ENCODE data around the gene KCNIP4. TPM values are rescaled to one million over a fixed set of nuclear protein-coding genes. Genes with fewer than 3 reads are reported as not detected.

KCNIP4 gene
- total and polyA plus RNA-seq, 10 of the 15 experiments (the other 5 are each of a cell fraction or from before 2014, with no cell fraction given): 0.03 to 0.23 (median 0.13) TPM; not detected in 7

DNA sequence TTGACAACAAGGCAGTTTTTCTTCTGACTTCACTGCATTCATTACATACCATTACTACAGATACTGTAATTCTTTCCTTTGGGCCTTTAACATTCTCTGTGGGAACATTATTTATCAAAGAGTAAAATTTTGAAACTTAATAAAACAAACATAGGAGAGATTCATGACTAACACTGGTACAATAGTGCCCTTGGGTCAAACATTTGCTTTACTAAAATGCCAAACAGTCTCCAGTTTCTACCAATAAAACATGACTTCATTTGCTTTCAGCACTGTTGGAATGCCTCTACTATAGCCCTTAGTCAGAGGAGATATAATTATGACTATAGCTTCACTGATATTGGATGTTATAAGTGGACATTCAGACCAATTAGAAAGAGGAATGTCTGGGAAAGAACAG, 766.9 kb downstream of the KCNIP4 start:
- intact Hi-C loops (cut with micrococcal nuclease; ENCODE audit: unreplicated experiment): no loop called here
- Histone ChIP-seq H3K4me1 (ENCODE audit: control insufficient read depth, insufficient read depth, low read length) (no peaks in the 10 kb centered on the region), H3K4me3 (no peak overlapping the region), H3K36me3 (ENCODE audit: control insufficient read depth in 2 of 2, insufficient read depth in 2 of 2, low read length in 1 of 2) (no peaks in the 10 kb centered on the region), H3K9ac (ENCODE audit: control insufficient read depth, insufficient read depth, low read length) (no peak overlapping the region), H3K79me2 (ENCODE audit: control insufficient read depth, insufficient read depth, low read length) (no peaks in the 10 kb centered on the region), H4K20me1 (ENCODE audit: control insufficient read depth, insufficient read depth) (no peaks in the 10 kb centered on the region), H3K27ac (ENCODE audit: control insufficient read depth, insufficient read depth) (no peak overlapping the region), H2AFZ (ENCODE audit: control insufficient read depth, low read depth, low read length) (no peak overlapping the region), H3K27me3 (replicated peaks in 1 of 2; ENCODE audit: control insufficient read depth in 2 of 2, insufficient read depth in 2 of 2, low read length in 1 of 2) (no peaks in the 10 kb centered on the region), H3K4me2 (ENCODE audit: control insufficient read depth, insufficient read depth) (no peak overlapping the region), H3K9me3 (replicated peaks; ENCODE audit: control insufficient read depth, insufficient read depth, low read length) (no peaks in the 10 kb centered on the region)
- BruUV-seq (replicated peaks): no TSS peak
- POLR2A ChIA-PET: no interaction called here
- FAIRE-seq (no peak), DNase-seq (ENCODE audit: low read depth, low spot score) (no peak), ATAC-seq (no peak)
- CTCF ChIA-PET: no interaction called here
- SMC1A ChIA-PET (ENCODE audit: uncharacterized antibody, unreplicated experiment): no interaction called here
- no peak for TF ChIP-seq NR2C1 (IDR thresholded peaks at IDR 0.05)
- in situ Hi-C loops (cut with MboI): no loop called here
- RAD21 ChIA-PET (ENCODE audit: unreplicated experiment): no interaction called here

DNA sequence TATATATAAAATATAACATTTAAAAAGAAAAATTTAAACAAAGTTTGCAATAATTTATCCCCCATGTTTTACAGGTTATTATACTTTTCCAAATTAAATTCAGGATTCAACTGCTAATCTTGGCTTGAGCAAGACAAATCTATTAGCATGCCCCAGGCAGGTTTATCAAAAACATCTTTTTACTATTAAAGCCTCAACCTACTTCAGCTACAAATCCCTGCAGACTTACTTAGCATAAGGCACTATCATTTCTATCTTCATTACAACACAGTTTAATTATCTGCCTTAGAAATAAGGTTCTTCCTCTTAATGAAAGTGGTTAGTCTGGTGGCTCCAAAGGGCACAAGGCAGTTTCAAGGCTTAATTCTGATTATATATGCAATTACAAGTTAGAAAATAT, 770.7 kb downstream of the KCNIP4 start:
- H3K36me3 ChIP-seq (ENCODE audit: control insufficient read depth in 2 of 2, insufficient read depth in 2 of 2, low read length in 1 of 2): no peaks in the 10 kb centered on the region
- in situ Hi-C loops (cut with MboI) (no loop called here), intact Hi-C loops (cut with micrococcal nuclease; ENCODE audit: unreplicated experiment) (no loop called here)
- H3K9ac ChIP-seq (ENCODE audit: control insufficient read depth, insufficient read depth, low read length): no peak overlapping the region
- no peak overlapping the region for H2AFZ ChIP-seq (ENCODE audit: control insufficient read depth, low read depth, low read length)
- TF ChIP-seq NBN (IDR thresholded peaks at IDR 0.05): no peak
- no peak for TF ChIP-seq EZH2 (IDR thresholded peaks at IDR 0.05; ENCODE audit: borderline replicate concordance, control insufficient read depth, low read depth, low read length)
- TF ChIP-seq MXI1 (IDR thresholded peaks at IDR 0.05; ENCODE audit: low read depth, low read length): no peak
- no peak for TF ChIP-seq TARDBP (IDR thresholded peaks at IDR 0.05; ENCODE audit: borderline replicate concordance)
- no peak for TF ChIP-seq JUNB (IDR thresholded peaks at IDR 0.05)
- no peak for TF ChIP-seq HSF1 (IDR thresholded peaks at IDR 0.05; ENCODE audit: low read depth, low read length)
- no peak for TF ChIP-seq TCF3 (IDR thresholded peaks at IDR 0.05; ENCODE audit: borderline replicate concordance, insufficient read depth, low read depth, low read length)
- no peak for TF ChIP-seq CBX5 (IDR thresholded peaks at IDR 0.05; ENCODE audit: low read depth)
- no peak for TF ChIP-seq MYC (IDR thresholded peaks at IDR 0.05; ENCODE audit: insufficient read depth, insufficient read length, insufficient replicate concordance, low read length, severe bottlenecking)
- no peak for TF ChIP-seq ZNF207 (IDR thresholded peaks at IDR 0.05; ENCODE audit: borderline replicate concordance)
- no peak for TF ChIP-seq CREB1 (IDR thresholded peaks at IDR 0.05; ENCODE audit: low read depth)
- no peak for TF ChIP-seq SREBF1 (IDR thresholded peaks at IDR 0.05; ENCODE audit: low read length)
- no peak for TF ChIP-seq SMAD5 (IDR thresholded peaks at IDR 0.05; ENCODE audit: low read depth)
- H4K20me1 ChIP-seq (ENCODE audit: control insufficient read depth, insufficient read depth): no peaks in the 10 kb centered on the region
- H3K27me3 ChIP-seq (replicated peaks in 1 of 2; ENCODE audit: control insufficient read depth in 2 of 2, insufficient read depth in 2 of 2, low read length in 1 of 2): no peaks in the 10 kb centered on the region
- CTCF ChIA-PET: no interaction called here
- no peaks in the 10 kb centered on the region for H3K4me1 ChIP-seq (ENCODE audit: control insufficient read depth, insufficient read depth, low read length)
- SMC1A ChIA-PET (ENCODE audit: uncharacterized antibody, unreplicated experiment): no interaction called here
- no peak for ATAC-seq
- H3K4me3 ChIP-seq: no peak overlapping the region
- POLR2A ChIA-PET: no interaction called here
- H3K79me2 ChIP-seq (ENCODE audit: control insufficient read depth, insufficient read depth, low read length): no peaks in the 10 kb centered on the region
- no peaks in the 10 kb centered on the region for H3K9me3 ChIP-seq (replicated peaks; ENCODE audit: control insufficient read depth, insufficient read depth, low read length)
- no peak overlapping the region for H3K27ac ChIP-seq (ENCODE audit: control insufficient read depth, insufficient read depth)
- BruUV-seq (replicated peaks): no TSS peak
- no peak for FAIRE-seq
- no peak overlapping the region for H3K4me2 ChIP-seq (ENCODE audit: control insufficient read depth, insufficient read depth)
- RAD21 ChIA-PET (ENCODE audit: unreplicated experiment): no interaction called here
- DNase-seq (ENCODE audit: low read depth, low spot score): no peak

Measured in GM12878 (cell line).